GM21390 (cell line): ENCODE measurements around the gene CFAP46.
"Not testable (repeated sequence)": the region's sequence is repeated elsewhere in the genome, so short reads cannot be mapped to it uniquely, and the experiment has no call there.

Experiments
- ATAC-seq: cut with Tn5 transposase; IDR thresholded peaks from one replicate; pipeline ENCODE4 v1.9.1; 2021; ENCODE audit not compliant: unreplicated experiment

CFAP46 gene

DNA sequence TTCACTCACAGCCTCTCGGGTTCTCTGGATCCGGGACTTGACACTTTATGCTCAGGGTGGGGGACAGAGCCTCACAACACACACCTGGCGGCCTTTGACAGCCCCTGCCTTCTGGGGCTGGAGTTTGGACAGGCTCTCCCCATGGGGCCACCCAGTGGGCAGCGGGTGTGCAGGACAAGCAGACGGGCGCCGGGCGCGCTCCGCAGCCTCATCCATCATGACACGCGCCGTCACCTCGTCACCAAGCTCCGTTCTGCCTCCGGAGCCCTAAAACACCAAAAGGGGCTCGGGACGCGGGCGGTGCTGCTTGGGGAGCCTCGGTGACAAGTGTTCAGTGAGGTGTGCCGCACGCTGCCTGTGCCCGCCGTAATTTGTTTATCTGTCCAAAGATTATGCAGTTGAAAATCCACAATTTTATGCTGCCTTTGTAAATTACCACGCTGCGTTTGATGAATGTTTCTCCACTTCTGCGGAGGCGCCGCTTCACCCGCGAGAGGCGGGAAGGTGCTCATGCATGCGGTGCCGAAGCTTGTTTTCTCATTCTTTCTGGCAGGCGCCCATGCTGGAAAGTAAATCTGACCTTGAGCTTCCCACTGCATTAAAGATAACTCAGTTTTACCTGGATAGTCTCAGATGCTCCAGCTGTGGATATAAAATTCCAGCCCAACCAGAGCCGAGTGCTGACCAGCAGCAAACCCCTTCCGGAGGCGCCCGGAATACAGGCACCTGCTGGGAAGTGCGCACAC is 162.6 kb downstream of the CFAP46 start:
- no peak for ATAC-seq

GRCh38 chr10:132777441-132777840 is 164.9 kb downstream of the CFAP46 start:
- no peak for ATAC-seq

DNA sequence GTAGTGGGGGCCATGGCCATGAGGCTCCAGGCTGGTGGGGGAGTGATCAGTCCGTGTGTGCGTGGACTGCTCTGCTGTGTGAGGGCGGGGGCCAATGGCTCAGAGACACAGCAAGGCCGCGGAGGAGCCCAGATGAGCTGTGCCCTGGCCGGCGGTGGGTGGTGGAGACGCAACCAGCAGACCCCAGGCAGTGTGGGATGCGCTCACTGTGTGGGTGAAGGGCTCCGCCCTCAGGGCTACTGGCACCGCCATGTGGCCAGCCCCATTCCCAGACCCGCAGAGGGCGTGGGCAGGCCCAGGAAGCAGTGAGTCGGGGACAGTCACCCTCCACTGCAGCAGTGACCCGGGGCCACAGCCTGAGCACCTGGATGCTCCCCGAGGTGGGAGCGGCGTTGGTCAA is 165.5 kb downstream of the CFAP46 start:
- ATAC-seq = no peak

GRCh38 chr10:132776186-132776585 is 166.2 kb downstream of the CFAP46 start:
- no peak for ATAC-seq

GRCh38 chr10:132774902-132775863 is 167.2 kb downstream of the CFAP46 start:
- no peak for ATAC-seq

GRCh38 chr10:132774181-132774901 is 168.0 kb downstream of the CFAP46 start:
- ATAC-seq = no peak

DNA sequence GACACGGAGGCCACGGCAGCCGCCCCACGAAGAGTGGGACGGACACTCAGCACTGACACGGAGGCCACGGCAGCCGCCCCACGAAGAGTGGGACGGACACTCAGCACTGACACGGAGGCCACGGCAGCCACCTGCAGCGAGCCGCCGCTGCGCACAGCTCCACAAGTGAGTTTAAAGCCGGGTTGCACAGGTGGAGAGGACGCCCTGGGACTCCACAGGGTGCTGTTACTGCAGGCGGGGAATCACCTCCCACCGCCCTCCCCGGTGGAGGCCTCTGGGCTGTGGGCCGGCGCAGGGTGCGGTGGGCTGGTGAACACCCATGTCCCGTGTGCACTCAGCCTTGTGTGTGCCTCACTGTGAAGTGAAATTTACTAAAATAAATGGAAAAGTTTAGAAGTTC is 169.6 kb downstream of the CFAP46 start:
- not testable (repeated sequence) for ATAC-seq

DNA sequence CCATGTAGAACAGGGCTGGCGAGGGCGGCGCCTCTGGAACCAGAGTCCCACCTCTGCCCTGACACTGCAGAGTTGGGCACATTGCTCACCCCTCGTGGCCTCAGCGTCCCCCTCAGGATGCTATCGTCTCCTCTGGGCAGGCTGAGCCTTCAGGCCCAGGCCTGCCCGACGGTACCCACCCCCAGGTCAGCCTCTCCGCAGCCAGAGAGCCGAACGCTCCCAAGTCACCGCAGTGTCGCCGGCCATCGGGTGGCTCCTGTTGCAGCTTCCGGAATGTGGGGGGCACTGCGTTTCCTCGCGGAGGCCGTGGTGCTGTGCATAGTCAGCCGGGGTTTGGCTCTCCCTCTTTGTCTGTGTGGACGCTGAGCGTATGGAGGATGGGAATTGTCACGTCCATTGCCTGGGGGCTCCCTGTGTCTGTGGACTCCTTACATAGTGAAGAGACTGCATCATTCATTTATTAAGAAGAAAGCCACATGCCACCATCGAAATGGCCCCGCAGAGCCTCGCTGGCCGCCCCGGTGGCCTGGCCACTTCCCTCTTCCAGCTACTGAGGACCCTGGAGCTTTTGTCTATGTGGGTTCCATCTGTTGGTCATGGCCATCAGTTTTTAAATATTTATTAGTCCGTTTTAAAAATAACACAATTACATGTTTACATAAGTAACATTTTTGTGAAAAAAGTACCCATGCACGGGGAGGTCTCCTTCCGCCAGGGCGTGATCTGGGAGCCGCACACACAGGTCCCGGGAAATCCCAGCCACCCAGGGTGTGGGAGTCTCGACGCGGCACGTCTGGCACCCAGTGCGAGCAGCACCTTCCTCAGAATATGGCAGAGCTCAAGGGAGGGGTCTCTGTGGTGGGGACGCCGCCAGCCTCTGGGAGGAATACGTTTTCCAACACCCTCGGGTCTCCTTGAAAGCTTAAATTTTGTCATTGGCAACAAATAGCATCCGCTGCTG is 172.0 kb downstream of the CFAP46 start:
- ATAC-seq = no peak

GRCh38 chr10:132768346-132769248 is 173.8 kb downstream of the CFAP46 start:
- no peak for ATAC-seq

- no peak for ATAC-seq
Observed at GRCh38 chr10:132766291-132766690, 176.1 kb downstream of the CFAP46 start.

- ATAC-seq = no peak
Observed at GRCh38 chr10:132765435-132765834, 176.9 kb downstream of the CFAP46 start.

DNA sequence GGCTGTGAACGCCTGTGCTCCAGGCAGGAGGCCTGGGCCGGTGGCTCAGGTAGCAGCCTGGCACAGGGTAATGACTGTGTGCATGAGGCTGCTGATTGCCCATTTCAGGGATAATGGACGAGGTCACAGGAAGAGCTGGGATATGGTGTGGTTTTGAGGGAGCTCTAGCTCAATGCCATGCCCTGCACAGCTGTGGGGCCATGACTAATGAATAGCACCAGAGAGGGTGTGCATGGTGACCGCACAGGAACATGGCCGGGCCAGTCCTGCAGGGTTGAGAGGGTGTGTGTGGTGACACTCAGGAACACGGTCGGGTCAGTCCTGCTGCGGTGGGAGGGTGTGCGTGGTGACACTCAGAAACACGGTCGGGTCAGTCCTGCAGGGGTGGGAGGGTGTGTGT is 178.3 kb downstream of the CFAP46 start:
- no peak for ATAC-seq

DNA sequence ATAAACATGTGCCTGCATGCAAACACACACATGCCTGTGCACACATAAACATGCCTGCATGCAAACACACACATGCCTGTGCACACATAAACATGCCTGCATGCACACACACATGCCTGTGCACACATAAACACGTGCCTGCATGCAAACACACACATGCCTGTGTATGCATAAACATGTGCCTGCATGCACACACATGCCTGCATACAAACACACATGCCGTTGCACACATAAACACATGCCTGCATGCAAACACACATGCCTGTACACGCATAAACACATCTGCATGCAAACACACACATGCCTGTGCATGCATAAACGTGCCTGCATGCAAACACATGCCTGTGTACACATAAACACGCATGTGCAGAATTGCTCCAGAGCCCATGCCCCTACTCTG is 178.8 kb downstream of the CFAP46 start:
- no peak for ATAC-seq

GRCh38 chr10:132762267-132762666 is 180.1 kb downstream of the CFAP46 start:
- ATAC-seq = no peak

DNA sequence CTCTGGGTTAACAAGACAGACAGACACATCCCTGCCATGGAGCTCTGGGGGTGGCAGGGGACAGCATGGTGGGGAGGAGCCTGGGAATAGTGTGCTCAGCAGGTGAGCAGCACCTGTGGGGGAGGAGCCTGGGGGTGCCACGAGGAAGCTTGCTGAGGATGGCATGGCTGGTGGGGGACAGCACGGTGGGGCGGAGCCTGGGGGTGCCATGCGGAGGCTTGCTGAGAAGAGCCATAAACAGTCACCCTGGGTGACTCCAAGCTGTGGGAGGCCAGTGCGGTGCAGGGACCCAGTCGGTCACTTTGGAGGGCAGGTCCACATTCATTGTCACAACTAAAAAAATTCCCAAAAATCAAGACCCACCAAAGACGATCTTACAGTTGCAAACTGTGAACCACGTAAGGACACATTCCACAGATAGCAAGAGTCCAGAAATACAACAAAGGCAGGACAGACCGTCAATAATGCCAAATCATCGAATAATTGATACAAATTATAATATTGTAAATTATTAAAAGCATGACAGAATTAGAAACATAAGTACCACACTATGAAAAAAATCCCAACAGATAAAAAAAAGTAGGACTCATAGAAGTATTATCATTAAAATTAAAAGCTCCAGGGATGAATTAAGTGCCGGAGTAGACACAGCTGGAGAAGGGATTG is 180.8 kb downstream of the CFAP46 start:
- no peak for ATAC-seq

- ATAC-seq = no peak
Observed at GRCh38 chr10:132758865-132759264, 183.5 kb downstream of the CFAP46 start.
